ENCODE results near the gene IMPG1.
A peak's percentile ranks its signal among the peaks of the same experiment; 100 is the strongest.

Gene IMPG1

GRCh38 chr6:76072562-76072961 is at the start of gene IMPG1:
Gene IMPG1 (minus strand): TSS chr6:76072662. CDS start chr6:76072488, 174 bp downstream.
- DNase-seq: no peak

- no peak for DNase-seq
These were observed 47.8 kb upstream of the IMPG1 start for GRCh38 chr6:76120302-76120701.

- DNase-seq: no peak
These were observed 819 bp upstream of the IMPG1 start for GRCh38 chr6:76073281-76073680.

GRCh38 chr6:76057469-76057868 is 15.0 kb downstream of the IMPG1 start:
- DNase-seq: no peak

- DNase-seq: no peak
These were observed 20.1 kb downstream of the IMPG1 start for GRCh38 chr6:76052314-76052713.

GRCh38 chr6:76043690-76044089 is 28.8 kb downstream of the IMPG1 start:
- DNase-seq: no peak

GRCh38 chr6:76035713-76036112 is 36.7 kb downstream of the IMPG1 start:
- no peak for DNase-seq

GRCh38 chr6:76026101-76026500 is 46.4 kb downstream of the IMPG1 start:
- peak; percentile 16 to 20 for DNase-seq

GRCh38 chr6:76014626-76015530 is 57.6 kb downstream of the IMPG1 start:
- no peak for DNase-seq

- no peak for DNase-seq
These were observed 68.3 kb downstream of the IMPG1 start for GRCh38 chr6:76004202-76004601.

GRCh38 chr6:76003686-76004085 is 68.8 kb downstream of the IMPG1 start:
- DNase-seq: no peak

GRCh38 chr6:76003113-76003512 is 69.3 kb downstream of the IMPG1 start:
- no peak for DNase-seq

- DNase-seq: no peak
These were observed 71.8 kb downstream of the IMPG1 start for GRCh38 chr6:76000629-76001028.

- no peak for DNase-seq
These were observed 74.8 kb downstream of the IMPG1 start for GRCh38 chr6:75997696-75998095.

- no peak for DNase-seq
These were observed 79.0 kb downstream of the IMPG1 start for GRCh38 chr6:75993236-75994162.

- no peak for DNase-seq
These were observed 80.5 kb downstream of the IMPG1 start for GRCh38 chr6:75991941-75992340.

- DNase-seq: no peak
These were observed 85.5 kb downstream of the IMPG1 start for GRCh38 chr6:75986935-75987334.

GRCh38 chr6:75975904-75976303 is 96.6 kb downstream of the IMPG1 start:
- DNase-seq: no peak

- no peak for DNase-seq
These were observed 102.4 kb downstream of the IMPG1 start for GRCh38 chr6:75970093-75970492.

- no peak for DNase-seq
These were observed 104.3 kb downstream of the IMPG1 start for GRCh38 chr6:75968143-75968542.

- no peak for DNase-seq
These were observed 108.9 kb downstream of the IMPG1 start for GRCh38 chr6:75963569-75963968.

- no peak for DNase-seq
These were observed 120.3 kb downstream of the IMPG1 start for GRCh38 chr6:75952128-75952527.

GRCh38 chr6:75947935-75948334 is 124.5 kb downstream of the IMPG1 start:
- DNase-seq: no peak

Data from activated T-cell treated with anti-CD3 and anti-CD28 coated beads, Interleukin-2, amount 50 U/mL, for 48 hours (primary cell).